Progenitor cell of endocrine pancreas (in vitro differentiated cells): ENCODE measurements around the gene ZNF598. TPM values are rescaled to one million over a fixed set of nuclear protein-coding genes. Genes with fewer than 3 reads are reported as not detected.

Experiments
- DNase-seq: peaks from one replicate; pipeline ENCODE4 v3.0.0; 2021; ENCODE audit warnings: low spot score; ENCODE audit not compliant: unreplicated experiment
- H3K27ac Mint-ChIP-seq: 2 replicates; pipeline ENCODE4 v1.8.0; 2021; ENCODE audit warnings: mild to moderate bottlenecking, moderate library complexity, mixed read lengths
- H3K27me3 Mint-ChIP-seq: 2 replicates; pipeline ENCODE4 v1.8.0; 2021; ENCODE audit warnings: mixed read lengths
- H3K36me3 Mint-ChIP-seq: 2 replicates; pipeline ENCODE4 v1.8.0; 2022; ENCODE audit warnings: mixed read lengths; ENCODE audit not compliant: insufficient read depth
- H3K4me1 Mint-ChIP-seq: 2 replicates; pipeline ENCODE4 v1.8.0; 2021; ENCODE audit warnings: low read depth, mixed read lengths
- H3K4me3 Mint-ChIP-seq: 2 replicates; pipeline ENCODE4 v1.8.0; 2021; ENCODE audit warnings: low read depth, mild to moderate bottlenecking, moderate library complexity, mixed read lengths
- H3K9me3 Mint-ChIP-seq: 2 replicates; pipeline ENCODE4 v1.8.0; 2021; ENCODE audit warnings: low read depth, mixed read lengths
- total RNA-seq: library from RNA; stranded (reverse); gene quantifications from 2 replicates; pipeline ENCODE4 v1.2.1, GENCODE V29; 2021
- TF ChIP-seq, protein P1 (sequence below): fragments of 200-600 bp; sonication (generic); IDR thresholded peaks from one replicate; pipeline ENCODE4 v1.5.0; 2021; ENCODE audit warnings: antibody characterized with exemption, mild to moderate bottlenecking; ENCODE audit not compliant: unreplicated experiment

The ZNF598 gene
- total RNA-seq, 1 donor from 2014 or later, result 41.5 TPM

GRCh38 chr16:1974157-1975070 is 35.2 kb downstream of the ZNF598 start:
- Mint-ChIP-seq H3K27ac (no peak overlapping the region), H3K9me3 (no peaks in the 10 kb centered on the region), H3K4me3 (peak overlapping the region; percentile 24), H3K27me3 (peaks cover 4% of the 10 kb centered on the region), H3K4me1 (peaks cover 14% of the 10 kb centered on the region), H3K36me3 (peaks cover 7% of the 10 kb centered on the region)
- TF ChIP-seq, protein P1, sequence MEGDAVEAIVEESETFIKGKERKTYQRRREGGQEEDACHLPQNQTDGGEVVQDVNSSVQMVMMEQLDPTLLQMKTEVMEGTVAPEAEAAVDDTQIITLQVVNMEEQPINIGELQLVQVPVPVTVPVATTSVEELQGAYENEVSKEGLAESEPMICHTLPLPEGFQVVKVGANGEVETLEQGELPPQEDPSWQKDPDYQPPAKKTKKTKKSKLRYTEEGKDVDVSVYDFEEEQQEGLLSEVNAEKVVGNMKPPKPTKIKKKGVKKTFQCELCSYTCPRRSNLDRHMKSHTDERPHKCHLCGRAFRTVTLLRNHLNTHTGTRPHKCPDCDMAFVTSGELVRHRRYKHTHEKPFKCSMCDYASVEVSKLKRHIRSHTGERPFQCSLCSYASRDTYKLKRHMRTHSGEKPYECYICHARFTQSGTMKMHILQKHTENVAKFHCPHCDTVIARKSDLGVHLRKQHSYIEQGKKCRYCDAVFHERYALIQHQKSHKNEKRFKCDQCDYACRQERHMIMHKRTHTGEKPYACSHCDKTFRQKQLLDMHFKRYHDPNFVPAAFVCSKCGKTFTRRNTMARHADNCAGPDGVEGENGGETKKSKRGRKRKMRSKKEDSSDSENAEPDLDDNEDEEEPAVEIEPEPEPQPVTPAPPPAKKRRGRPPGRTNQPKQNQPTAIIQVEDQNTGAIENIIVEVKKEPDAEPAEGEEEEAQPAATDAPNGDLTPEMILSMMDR, result no peak
- DNase-seq, result no peak

- H3K4me1 Mint-ChIP-seq, result peaks cover 14% of the 10 kb centered on the region
- peaks cover 2% of the 10 kb centered on the region for H3K27me3 Mint-ChIP-seq
- H3K36me3 Mint-ChIP-seq, result peaks cover 7% of the 10 kb centered on the region
- TF ChIP-seq, protein P1, result no peak
- no peak for DNase-seq
- H3K9me3 Mint-ChIP-seq, result no peaks in the 10 kb centered on the region
- no peak overlapping the region for H3K27ac Mint-ChIP-seq
- peak overlapping the region; percentile 93 for H3K4me3 Mint-ChIP-seq
Observed at GRCh38 chr16:1973461-1974156, 36.0 kb downstream of the ZNF598 start.

DNA sequence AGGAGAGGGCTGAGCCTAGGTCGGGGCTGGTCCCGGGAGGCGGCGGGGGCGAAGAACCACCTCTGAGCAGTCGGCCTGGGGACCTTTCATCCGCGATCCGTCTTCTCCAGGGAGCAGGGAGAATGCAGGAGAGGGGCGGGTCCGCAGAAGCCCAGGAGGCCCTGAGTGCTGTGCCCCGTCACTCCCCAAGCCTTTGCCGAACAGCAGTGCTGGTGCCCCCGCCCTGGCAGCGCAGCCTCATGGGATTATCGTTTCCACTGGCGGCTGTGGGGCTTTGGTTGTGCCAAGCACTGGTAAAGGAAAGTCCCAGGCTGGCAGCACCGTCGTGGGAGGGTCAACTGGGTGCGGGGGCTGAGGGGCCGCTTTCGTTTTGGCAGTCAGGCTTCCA is 37.1 kb downstream of the ZNF598 start:
- Mint-ChIP-seq H3K27ac (peak overlapping the region; percentile 97), H3K9me3 (no peaks in the 10 kb centered on the region), H3K4me1 (peaks cover 14% of the 10 kb centered on the region), H3K36me3 (peaks cover 6% of the 10 kb centered on the region), H3K4me3 (peak overlapping the region; percentile 93), H3K27me3 (no peaks in the 10 kb centered on the region)
- DNase-seq, result no peak
- TF ChIP-seq, protein P1, result no peak

- DNase-seq, result peak; percentile 89
- Mint-ChIP-seq H3K4me1 (peaks cover 14% of the 10 kb centered on the region), H3K9me3 (no peaks in the 10 kb centered on the region), H3K27ac (peak within 1 kb of the TSS; percentile 97), H3K36me3 (peaks cover 5% of the 10 kb centered on the region), H3K27me3 (no peaks in the 10 kb centered on the region), H3K4me3 (peak within 1 kb of the TSS; percentile 93)
- TF ChIP-seq, protein P1, result no peak
Observed at GRCh38 chr16:1971796-1972489, 37.7 kb downstream of the ZNF598 start, which contains the start of gene TBL3. TSS of gene TBL3 (plus strand) at chr16:1972053. CDS start at chr16:1972165, 112 bp downstream.
